Measurements from ENCODE around the gene CAPN8. TPM values are rescaled to one million over a fixed set of nuclear protein-coding genes. Genes with fewer than 3 reads are reported as not detected.
A peak's percentile ranks its signal among the peaks of the same experiment; 100 is the strongest.

The CAPN8 gene
- total and polyA plus RNA-seq, 8 donors: 0.57 to 87.9 (median 1.3) TPM

DNA sequence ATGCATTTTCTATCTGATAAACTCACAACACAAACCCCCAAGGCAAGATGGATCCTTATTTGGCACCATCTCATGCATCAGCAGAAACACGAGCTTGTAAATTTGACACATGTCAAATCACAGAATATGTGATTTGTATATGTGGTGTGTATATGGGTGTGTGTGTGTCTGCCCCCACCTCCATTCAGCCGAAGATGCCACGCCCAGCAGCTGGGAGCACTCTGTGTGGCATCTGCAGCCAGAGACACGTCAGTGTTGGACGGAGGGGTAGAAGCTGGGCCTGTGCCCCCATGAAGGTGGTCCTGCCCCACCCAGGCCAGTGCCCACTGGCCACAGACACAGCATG lies 108.4 kb downstream of the CAPN8 start:
- no peak overlapping the region for H3K27ac ChIP-seq
- no peaks in the 10 kb centered on the region for H3K27me3 ChIP-seq
- no peaks in the 10 kb centered on the region for H3K9me3 ChIP-seq

GRCh38 chr1:223556414-223557129 lies 108.9 kb downstream of the CAPN8 start:
- TF ChIP-seq, protein P1, sequence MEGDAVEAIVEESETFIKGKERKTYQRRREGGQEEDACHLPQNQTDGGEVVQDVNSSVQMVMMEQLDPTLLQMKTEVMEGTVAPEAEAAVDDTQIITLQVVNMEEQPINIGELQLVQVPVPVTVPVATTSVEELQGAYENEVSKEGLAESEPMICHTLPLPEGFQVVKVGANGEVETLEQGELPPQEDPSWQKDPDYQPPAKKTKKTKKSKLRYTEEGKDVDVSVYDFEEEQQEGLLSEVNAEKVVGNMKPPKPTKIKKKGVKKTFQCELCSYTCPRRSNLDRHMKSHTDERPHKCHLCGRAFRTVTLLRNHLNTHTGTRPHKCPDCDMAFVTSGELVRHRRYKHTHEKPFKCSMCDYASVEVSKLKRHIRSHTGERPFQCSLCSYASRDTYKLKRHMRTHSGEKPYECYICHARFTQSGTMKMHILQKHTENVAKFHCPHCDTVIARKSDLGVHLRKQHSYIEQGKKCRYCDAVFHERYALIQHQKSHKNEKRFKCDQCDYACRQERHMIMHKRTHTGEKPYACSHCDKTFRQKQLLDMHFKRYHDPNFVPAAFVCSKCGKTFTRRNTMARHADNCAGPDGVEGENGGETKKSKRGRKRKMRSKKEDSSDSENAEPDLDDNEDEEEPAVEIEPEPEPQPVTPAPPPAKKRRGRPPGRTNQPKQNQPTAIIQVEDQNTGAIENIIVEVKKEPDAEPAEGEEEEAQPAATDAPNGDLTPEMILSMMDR (IDR thresholded peaks at IDR 0.05): peak; percentile 48 to 58
- Histone ChIP-seq H3K27ac (no peak overlapping the region), H3K4me1 (no peaks in the 10 kb centered on the region), H3K27me3 (no peaks in the 10 kb centered on the region), H3K9me3 (no peaks in the 10 kb centered on the region), H3K36me3 (no peaks in the 10 kb centered on the region), H3K4me3 (no peak overlapping the region)
- intact Hi-C loops (cut with DNase I): no loop called here
- peak in 1 of 4 donors; percentile 57 for DNase-seq
- peak; percentile 94 for ATAC-seq

More for the DNA sequence above, 108.4 kb downstream of the CAPN8 start:
- intact Hi-C loops (cut with DNase I): no loop called here
- ATAC-seq: peak; percentile 17
- H3K4me1 ChIP-seq: no peaks in the 10 kb centered on the region
- DNase-seq: no peak
- TF ChIP-seq, protein P1 (IDR thresholded peaks at IDR 0.05): peak in 1 of 2 donors; percentile 0
- H3K36me3 ChIP-seq: no peaks in the 10 kb centered on the region
- H3K4me3 ChIP-seq: no peak overlapping the region

GRCh38 chr1:223553957-223554356 lies 111.5 kb downstream of the CAPN8 start:
- intact Hi-C loops (cut with DNase I): no loop called here
- DNase-seq (no peak), ATAC-seq (no peak)
- H3K9me3 ChIP-seq: no peaks in the 10 kb centered on the region
- no peaks in the 10 kb centered on the region for H3K36me3 ChIP-seq
- no peaks in the 10 kb centered on the region for H3K27me3 ChIP-seq
- H3K27ac ChIP-seq: no peak overlapping the region
- no peaks in the 10 kb centered on the region for H3K4me1 ChIP-seq
- H3K4me3 ChIP-seq: no peak overlapping the region
- TF ChIP-seq, protein P1 (IDR thresholded peaks at IDR 0.05): no peak

- no peak overlapping the region for H3K4me3 ChIP-seq
- H3K9me3 ChIP-seq: no peaks in the 10 kb centered on the region
- TF ChIP-seq, protein P1 (IDR thresholded peaks at IDR 0.05): no peak
- H3K4me1 ChIP-seq: no peaks in the 10 kb centered on the region
- intact Hi-C loops (cut with DNase I): no loop called here
- H3K36me3 ChIP-seq: no peaks in the 10 kb centered on the region
- DNase-seq (no peak), ATAC-seq (no peak)
- no peaks in the 10 kb centered on the region for H3K27me3 ChIP-seq
- no peak overlapping the region for H3K27ac ChIP-seq
Measured at GRCh38 chr1:223551610-223552009, 113.9 kb downstream of the CAPN8 start.

- Histone ChIP-seq H3K27me3 (no peaks in the 10 kb centered on the region), H3K36me3 (no peaks in the 10 kb centered on the region), H3K4me3 (no peak overlapping the region), H3K9me3 (no peaks in the 10 kb centered on the region), H3K4me1 (no peaks in the 10 kb centered on the region), H3K27ac (no peak overlapping the region)
- no peak for DNase-seq
- ATAC-seq: no peak
- TF ChIP-seq, protein P1 (IDR thresholded peaks at IDR 0.05): no peak
- intact Hi-C loops (cut with DNase I): no loop called here
Measured at GRCh38 chr1:223549740-223550139, 115.8 kb downstream of the CAPN8 start.

Measured in left lung (tissue), 10 donors.